Activated naive CD8-positive, alpha-beta T cell treated with anti-CD3 and anti-CD28 coated beads, Interleukin-2, amount 50 U/mL, for 24 hours (primary cell): ENCODE data around the gene EMC8.
"Not testable (repeated sequence)": the region's sequence is repeated elsewhere in the genome, so short reads cannot be mapped to it uniquely, and the experiment has no call there.

ENCODE experiments used
- ATAC-seq: fragments of 150-1000 bp; cut with Tn5 transposase; one replicate; pipeline ENCODE4 v1.10.0; 2021
- DNase-seq: peaks from one replicate; pipeline ENCODE4 v3.0.0; 2021
- H3K27ac Mint-ChIP-seq: one replicate; pipeline ENCODE4 v1.8.0; 2021; ENCODE audit warnings: mild to moderate bottlenecking, mixed read lengths
- H3K27me3 Mint-ChIP-seq: one replicate; pipeline ENCODE4 v1.8.0; 2021; ENCODE audit warnings: mixed read lengths
- H3K36me3 Mint-ChIP-seq: one replicate; pipeline ENCODE4 v1.8.0; 2021; ENCODE audit warnings: low read depth, mixed read lengths
- H3K4me1 Mint-ChIP-seq: one replicate; pipeline ENCODE4 v1.8.0; 2021; ENCODE audit warnings: mixed read lengths
- H3K4me3 Mint-ChIP-seq: one replicate; pipeline ENCODE4 v1.8.0; 2021; ENCODE audit warnings: mild to moderate bottlenecking, moderate library complexity, mixed read lengths
- H3K9me3 Mint-ChIP-seq: one replicate; pipeline ENCODE4 v1.8.0; 2021; ENCODE audit warnings: mixed read lengths

The EMC8 gene

DNA sequence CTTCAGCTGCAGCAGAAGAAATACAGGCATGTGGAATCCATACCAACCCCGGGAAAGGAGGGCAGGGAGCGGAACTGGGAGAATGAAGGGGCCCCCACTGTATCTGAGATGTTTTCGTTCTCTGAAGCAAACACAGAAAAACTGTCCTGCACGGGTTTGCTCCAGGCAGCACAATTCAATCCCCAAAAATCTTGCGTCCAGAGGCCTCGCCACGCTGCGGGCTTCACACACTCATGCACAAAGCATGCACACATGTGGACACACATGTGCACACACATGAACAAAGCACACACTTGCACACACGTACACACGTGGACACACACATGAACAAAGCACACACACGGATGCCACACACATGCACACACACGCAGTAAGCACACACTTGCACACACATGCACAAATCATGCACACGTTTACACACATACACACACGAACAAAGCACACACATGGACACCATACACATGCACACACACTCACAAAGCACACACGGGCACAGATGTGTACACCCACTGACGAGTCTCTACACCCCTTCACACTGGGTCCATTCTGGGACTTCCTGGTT lies 27.4 kb upstream of the EMC8 start:
- H3K4me3 Mint-ChIP-seq, result no peak overlapping the region
- peaks cover 15% of the 10 kb centered on the region for H3K27me3 Mint-ChIP-seq
- no peak for DNase-seq
- peaks cover 13% of the 10 kb centered on the region for H3K4me1 Mint-ChIP-seq
- no peak for ATAC-seq
- H3K27ac Mint-ChIP-seq, result no peak overlapping the region
- H3K36me3 Mint-ChIP-seq, result no peaks in the 10 kb centered on the region
- no peaks in the 10 kb centered on the region for H3K9me3 Mint-ChIP-seq

DNA sequence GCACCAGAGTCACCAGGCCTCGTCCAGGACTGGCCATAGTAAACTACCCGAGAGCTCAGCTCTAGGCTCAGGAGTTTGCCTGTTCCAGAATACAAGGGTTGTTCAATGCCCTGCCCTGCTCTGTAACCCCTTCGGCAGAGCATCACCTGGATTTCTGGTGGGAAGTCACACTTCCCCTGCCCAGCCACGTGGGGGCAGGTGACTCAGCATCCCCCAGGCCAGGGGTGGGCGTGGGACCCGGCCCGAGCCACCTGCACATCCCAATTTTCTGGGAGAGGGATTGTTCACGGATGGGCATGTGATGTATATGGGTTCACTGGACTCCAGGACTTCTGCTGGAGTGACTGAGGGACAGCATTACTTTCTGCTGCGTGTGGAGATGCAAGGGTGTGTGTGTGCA lies 26.0 kb upstream of the EMC8 start:
- no peak overlapping the region for H3K4me3 Mint-ChIP-seq
- ATAC-seq (no peak), DNase-seq (no peak)
- no peaks in the 10 kb centered on the region for H3K9me3 Mint-ChIP-seq
- H3K27me3 Mint-ChIP-seq, result peaks cover 10% of the 10 kb centered on the region
- H3K27ac Mint-ChIP-seq, result no peak overlapping the region
- H3K36me3 Mint-ChIP-seq, result no peaks in the 10 kb centered on the region
- peaks cover 17% of the 10 kb centered on the region for H3K4me1 Mint-ChIP-seq

DNA sequence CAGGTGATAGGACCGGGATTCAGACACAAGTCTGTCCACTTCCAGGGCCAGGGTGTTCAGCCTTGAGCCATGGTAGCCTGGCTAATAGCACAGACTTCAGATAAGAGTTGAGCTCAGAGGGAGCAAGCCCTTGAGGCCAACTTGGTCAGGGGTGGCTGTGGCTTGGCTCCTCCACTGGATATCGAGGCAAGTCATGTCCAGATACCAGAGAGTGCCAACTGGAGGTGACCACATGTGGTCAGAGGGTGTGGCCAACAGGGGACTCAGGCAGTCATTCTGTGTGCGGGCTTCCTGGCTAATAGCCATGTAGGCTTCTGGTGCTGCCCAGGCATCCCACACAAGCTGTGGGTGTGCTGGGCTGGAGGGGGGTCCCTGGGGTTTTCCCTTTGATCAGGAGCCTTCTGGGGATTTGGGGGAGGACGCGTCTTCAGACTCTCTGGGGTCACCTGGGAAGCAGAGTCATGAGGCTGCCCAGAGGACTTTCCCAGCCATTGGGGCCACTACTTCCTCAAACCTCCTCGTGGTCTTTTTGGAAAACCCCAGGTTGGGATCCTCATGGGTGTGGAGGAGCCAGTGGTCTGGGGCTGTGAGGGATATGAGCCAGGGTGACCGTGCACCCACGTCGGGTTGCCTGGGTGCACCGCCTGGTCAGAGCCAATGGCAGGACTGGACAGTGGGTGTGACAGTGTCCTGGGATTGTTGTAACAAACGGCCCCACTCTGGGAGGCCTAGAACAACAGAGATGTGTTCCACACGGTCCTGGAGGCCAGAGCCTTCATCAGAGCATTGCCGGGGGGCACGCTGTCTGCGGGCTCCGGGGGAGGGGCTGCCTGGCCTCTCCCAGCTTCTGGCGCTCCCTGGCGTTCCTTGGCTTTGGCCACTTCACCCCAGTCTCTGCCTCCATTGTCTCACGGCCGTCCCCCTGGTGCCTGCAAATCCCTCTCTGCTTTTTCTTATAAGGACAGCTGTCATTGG lies 25.1 kb upstream of the EMC8 start:
- Mint-ChIP-seq H3K4me3 (no peak overlapping the region), H3K9me3 (no peaks in the 10 kb centered on the region), H3K27ac (no peak overlapping the region), H3K27me3 (peaks cover 10% of the 10 kb centered on the region), H3K4me1 (peaks cover 14% of the 10 kb centered on the region), H3K36me3 (no peaks in the 10 kb centered on the region)
- ATAC-seq (no peak), DNase-seq (no peak)

DNA sequence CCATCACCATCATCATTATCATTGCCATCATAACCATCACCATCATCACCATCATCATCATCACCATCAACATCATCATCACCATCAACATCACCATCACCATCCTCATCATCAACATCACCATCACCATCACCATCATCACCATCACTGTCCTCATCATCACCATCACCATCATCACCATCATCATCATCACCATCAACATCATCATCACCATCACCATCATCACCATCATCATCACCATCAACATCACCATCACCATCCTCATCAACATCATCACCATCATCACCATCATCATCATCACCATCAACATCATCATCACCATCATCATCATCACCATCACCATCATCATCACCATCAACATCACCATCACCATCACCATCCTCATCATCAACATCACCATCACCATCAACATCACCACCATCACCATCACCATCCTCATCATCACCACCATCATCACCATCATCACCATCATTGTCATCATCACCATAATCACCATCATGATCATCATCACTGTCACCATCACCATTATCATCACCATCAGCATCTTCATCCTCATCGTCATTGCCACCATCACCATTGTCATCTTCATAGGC lies 24.1 kb upstream of the EMC8 start:
- Mint-ChIP-seq H3K27me3 (peaks cover 6% of the 10 kb centered on the region), H3K36me3 (no peaks in the 10 kb centered on the region), H3K27ac (no peak overlapping the region), H3K4me3 (no peak overlapping the region), H3K9me3 (no peaks in the 10 kb centered on the region), H3K4me1 (peaks cover 9% of the 10 kb centered on the region)
- ATAC-seq (no peak), DNase-seq (no peak)

DNA sequence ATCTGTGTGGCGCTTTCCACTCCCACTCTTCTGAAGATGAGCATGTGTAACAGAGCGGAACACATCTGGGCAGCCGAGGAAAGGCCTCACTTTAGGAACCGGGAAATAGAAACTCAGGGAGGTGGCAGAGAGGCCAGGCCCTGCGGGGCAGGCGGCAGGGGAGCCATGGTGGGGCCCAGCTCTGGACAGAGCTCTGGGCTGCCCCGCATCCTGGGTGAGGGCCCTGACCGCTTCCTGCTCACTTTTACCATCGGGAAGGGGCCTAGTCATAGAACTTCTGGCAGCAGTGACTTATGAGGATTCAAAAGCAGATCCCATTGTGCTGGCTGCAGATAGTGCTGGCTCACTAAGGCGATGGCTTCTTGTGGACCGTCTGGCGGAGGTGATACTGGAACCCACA lies 22.8 kb upstream of the EMC8 start:
- no peak overlapping the region for H3K27ac Mint-ChIP-seq
- no peaks in the 10 kb centered on the region for H3K36me3 Mint-ChIP-seq

DNA sequence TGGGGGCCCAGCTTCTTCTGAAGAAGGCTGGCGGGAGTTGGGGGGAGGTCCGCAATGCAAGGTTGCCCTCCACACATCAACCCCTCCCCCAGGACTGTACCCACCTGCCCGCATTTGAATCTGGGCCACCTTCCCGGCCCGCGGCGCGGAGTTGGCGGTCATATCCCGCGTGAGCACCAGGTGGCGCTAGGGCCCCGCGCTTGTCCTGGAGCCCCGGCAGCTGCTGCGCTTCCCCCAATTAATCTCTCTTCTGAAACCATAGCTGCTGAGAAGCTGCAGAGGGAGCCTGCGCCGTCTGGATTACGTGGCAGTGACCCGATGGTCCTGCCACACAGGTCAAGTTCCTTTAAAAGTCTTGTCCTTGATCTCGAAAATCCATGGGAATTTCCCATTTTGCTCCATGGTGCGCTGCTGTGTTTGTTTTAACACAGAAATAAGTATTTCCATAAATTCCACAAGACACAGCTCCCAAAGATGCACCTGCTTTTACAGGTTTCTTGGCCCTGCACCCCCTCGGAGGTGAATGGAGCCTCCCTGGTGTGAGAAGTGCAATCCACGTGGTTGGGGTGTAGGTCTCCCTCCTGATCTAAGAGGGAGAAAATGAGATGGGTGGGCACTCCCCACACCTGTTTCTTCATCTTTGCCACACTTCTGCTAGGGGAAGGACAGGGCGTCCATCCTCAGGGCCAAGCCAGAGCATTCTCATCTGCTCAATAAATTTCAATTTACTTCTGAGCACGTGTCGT lies 22.2 kb upstream of the EMC8 start:
- DNase-seq, result peak; percentile 89
- peak; percentile 86 for ATAC-seq
- Mint-ChIP-seq H3K4me3 (no peak overlapping the region), H3K4me1 (peaks cover 9% of the 10 kb centered on the region), H3K27me3 (peaks cover 6% of the 10 kb centered on the region), H3K27ac (no peak overlapping the region), H3K36me3 (no peaks in the 10 kb centered on the region), H3K9me3 (no peaks in the 10 kb centered on the region)

More for the DNA sequence above, 22.8 kb upstream of the EMC8 start:
- peaks cover 9% of the 10 kb centered on the region for H3K4me1 Mint-ChIP-seq
- ATAC-seq (no peak), DNase-seq (no peak)
- H3K9me3 Mint-ChIP-seq, result no peaks in the 10 kb centered on the region
- no peak overlapping the region for H3K4me3 Mint-ChIP-seq
- peaks cover 6% of the 10 kb centered on the region for H3K27me3 Mint-ChIP-seq

DNA sequence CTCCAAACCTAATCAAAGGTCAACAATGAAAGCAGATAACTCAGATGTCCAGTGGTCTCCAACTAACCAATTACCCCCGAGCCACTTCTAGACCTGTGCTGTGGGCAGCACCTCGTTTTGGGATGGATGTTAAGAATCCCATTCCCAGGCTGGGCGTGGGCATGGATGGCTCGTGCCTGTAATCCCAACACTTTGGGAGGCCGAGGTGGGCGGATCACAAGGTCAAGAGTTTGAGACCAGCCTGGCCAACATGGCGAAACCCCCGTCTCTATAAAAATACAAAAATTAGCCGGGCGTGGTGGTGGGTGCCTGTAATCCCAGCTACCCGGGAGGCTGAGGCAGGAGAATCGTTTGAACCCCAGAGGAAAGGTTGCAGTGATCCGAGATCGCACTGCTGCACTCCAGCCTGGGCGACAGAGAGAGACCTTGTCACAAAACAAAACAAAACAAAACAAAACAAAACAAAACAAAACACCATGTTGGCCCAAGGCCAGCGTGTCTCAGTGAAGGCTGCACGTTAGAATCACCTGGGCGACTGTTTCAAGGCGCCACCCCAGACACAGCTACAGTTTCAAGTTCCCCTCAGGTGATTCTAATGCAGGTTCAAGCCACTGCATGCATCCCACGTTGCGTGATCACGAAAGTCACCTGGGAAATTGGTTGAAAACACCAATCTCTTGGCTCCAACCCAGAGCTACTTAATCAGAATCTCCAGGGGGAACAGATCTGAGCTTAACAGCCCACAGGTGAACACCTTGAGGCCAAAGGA lies 21.4 kb upstream of the EMC8 start:
- no peaks in the 10 kb centered on the region for H3K9me3 Mint-ChIP-seq
- H3K4me1 Mint-ChIP-seq, result peaks cover 9% of the 10 kb centered on the region
- H3K27ac Mint-ChIP-seq, result no peak overlapping the region
- no peak for DNase-seq
- no peak overlapping the region for H3K4me3 Mint-ChIP-seq
- ATAC-seq, result no peak
- H3K27me3 Mint-ChIP-seq, result peaks cover 11% of the 10 kb centered on the region
- H3K36me3 Mint-ChIP-seq, result no peaks in the 10 kb centered on the region

DNA sequence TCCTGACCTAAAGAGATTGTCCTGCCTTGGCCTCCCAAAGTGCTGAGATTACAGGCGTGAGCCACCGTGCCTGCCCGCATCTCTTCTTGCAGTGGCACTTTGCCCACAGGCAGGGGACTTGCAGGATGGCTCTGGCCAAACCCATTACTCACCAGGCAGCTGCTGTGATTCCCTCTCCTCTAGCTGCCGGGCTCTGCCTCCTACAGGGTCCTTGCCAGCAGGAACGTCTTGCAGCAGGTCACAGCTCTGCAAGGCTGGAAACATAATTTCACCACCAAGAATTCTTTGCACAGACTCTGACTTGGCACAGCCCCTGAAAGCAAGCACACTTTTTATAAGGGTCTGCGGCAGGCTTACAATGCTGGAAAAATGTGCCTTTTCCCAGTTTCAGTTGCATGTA lies 20.4 kb upstream of the EMC8 start:
- Mint-ChIP-seq H3K4me1 (peaks cover 9% of the 10 kb centered on the region), H3K36me3 (no peaks in the 10 kb centered on the region), H3K4me3 (no peak overlapping the region), H3K27ac (no peak overlapping the region), H3K9me3 (no peaks in the 10 kb centered on the region), H3K27me3 (peaks cover 11% of the 10 kb centered on the region)
- ATAC-seq (no peak), DNase-seq (no peak)

DNA sequence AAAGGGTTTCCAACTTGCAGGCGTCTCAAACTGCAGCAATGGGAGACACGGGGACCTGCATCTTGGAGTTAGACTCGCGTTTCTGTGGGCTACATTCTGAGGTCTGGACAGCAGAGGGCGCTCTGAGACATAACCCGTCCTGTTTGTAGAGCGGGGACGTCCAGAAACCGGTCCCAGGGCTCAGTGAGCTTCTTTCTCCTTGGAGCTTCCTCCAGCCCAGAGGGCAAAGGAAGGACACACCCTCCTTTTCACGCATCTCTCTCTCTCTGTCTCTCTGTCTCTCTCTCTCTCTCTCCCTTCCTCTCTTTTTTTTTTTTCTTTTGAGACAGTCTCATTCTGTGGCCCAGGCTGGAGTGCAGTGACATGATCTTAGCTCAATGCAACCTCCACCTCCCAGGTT lies 19.9 kb upstream of the EMC8 start:
- ATAC-seq, result peak; percentile 67

DNA sequence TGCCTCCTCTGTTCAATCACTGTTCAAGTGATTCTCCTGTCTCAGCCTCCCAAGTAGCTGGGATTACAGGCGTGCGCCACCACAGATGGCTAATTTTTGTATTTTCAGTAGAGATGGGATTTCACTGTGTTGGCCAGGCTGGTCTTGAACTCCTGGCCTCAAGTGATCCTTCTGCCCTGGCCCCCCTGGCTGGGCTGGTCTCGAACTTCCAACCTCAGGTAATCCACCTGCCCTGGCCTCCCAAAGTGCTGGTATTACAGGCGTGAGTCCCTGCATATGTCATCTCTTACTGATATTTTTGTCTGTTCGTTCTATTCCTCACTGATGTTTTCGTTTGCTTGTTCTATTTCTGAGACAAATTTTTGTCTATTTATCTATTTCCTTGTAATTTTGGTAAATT lies 17.9 kb upstream of the EMC8 start:
- H3K9me3 Mint-ChIP-seq, H3K36me3 Mint-ChIP-seq, H3K27ac Mint-ChIP-seq, H3K4me3 Mint-ChIP-seq, H3K4me1 Mint-ChIP-seq, DNase-seq, ATAC-seq: not testable (repeated sequence)
- H3K27me3 Mint-ChIP-seq, result peaks cover 17% of the 10 kb centered on the region

More for the DNA sequence above, 19.9 kb upstream of the EMC8 start:
- peak; percentile 91 for DNase-seq
- Mint-ChIP-seq H3K27ac (no peak overlapping the region), H3K9me3 (no peaks in the 10 kb centered on the region), H3K4me3 (no peak overlapping the region), H3K4me1 (peaks cover 9% of the 10 kb centered on the region), H3K27me3 (peaks cover 13% of the 10 kb centered on the region), H3K36me3 (no peaks in the 10 kb centered on the region)

DNA sequence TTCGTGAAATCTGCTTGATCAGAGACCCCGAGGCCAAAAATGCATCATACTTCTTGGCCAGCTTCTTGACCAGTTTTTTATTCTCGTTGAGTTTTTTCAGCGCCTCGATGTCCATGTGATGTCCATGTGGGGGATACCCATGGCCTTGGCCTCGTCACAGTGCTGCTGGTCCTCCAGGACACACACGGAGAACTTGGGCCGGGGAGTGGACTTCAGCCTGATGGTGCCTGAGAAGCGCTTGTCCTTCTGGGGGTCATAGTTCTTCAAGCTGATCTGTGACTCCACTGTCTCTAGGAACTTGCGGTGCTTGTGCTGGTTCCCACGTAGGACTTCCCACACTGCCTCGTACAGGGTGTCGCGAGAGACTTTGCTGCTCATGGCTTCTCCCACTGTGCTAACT lies 16.8 kb upstream of the EMC8 start:
- Mint-ChIP-seq H3K27ac (no peak overlapping the region), H3K27me3 (peaks cover 24% of the 10 kb centered on the region), H3K4me1 (peaks cover 3% of the 10 kb centered on the region), H3K9me3 (no peaks in the 10 kb centered on the region), H3K4me3 (no peak overlapping the region), H3K36me3 (no peaks in the 10 kb centered on the region)
- no peak for DNase-seq
- no peak for ATAC-seq

DNA sequence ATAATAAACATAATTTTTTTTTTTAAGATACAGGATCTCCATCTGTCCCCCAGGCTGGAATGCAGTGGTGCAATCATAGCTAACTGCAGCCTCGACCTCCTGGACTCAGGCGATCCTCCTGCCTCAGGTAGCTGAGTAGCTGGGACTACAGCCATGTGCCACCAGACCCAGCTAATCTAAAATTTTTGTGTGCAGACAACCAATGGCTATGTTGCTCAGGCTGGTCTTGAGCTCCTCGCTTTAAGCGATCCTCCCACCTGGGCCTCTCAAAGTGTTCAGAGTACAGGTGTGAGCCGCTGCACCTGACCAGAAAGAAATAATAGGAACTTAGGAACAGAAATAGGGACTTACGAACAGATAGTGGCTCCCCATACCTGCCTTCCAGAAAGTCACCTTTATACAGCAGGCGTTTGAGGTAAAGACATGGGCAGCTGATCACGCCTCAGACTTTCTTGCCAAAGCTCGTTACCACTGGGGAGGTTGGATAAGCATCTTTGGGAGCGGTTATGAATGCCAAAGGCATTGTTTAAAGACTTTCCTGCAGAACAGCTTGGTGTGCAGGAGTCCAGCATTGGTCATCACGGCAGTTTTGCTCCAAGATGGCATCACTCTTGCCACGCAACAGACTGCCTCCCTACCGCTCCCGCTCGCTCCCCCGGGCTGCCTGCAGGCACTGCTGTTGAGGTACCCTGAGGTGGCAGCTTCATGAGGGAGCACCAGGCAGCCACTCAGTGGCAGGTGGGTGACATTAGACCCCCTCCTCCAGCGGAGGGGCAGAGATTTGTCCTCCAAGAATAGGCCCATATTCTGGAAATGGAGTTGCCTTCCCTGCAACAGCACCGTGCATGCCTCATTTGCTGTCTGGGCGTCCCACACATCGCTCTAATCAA lies 13.7 kb upstream of the EMC8 start:
- Mint-ChIP-seq H3K27ac (no peak overlapping the region), H3K36me3 (no peaks in the 10 kb centered on the region), H3K27me3 (peaks cover 18% of the 10 kb centered on the region), H3K4me3 (no peak overlapping the region), H3K4me1 (no peaks in the 10 kb centered on the region), H3K9me3 (no peaks in the 10 kb centered on the region)
- DNase-seq (no peak), ATAC-seq (no peak)

DNA sequence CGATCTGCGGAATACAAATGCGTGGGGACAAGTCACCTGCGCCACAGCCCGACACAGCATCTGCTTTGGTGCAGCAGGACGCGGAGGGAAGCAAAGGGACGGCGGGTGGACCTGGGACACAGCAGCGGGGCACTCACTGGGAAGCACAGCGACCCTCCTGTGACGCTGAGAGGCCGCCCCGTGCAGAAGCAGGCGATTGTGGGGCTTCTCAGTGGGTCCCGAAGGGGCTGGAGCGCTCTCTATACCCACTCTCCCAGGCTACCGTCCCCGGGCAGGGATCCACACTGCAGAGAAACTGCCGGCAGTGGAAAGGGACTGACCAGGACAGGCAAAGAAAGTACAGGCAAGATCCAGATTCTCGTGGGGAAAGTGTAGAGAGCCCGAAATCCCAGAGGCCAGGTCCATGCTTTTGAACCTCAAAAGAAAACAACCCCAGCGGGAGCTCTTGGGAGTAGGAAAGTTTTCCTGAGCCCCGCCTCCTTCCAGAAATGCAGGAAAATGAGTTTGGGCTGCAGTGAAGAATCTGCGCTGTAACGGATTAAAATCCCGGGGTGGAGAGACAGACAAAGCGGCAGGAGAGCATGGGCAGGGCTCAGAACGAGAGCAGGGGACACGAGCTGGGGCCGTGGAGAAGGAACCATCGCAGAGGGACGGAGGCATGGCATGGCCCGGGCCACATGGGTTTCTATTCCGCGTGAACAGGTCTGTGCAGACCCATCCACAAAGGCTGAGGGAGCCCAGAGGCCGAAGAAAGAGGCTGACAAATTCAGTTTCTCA lies 12.9 kb upstream of the EMC8 start:
- Mint-ChIP-seq H3K27me3 (peaks cover 18% of the 10 kb centered on the region), H3K36me3 (no peaks in the 10 kb centered on the region), H3K27ac (no peak overlapping the region), H3K9me3 (no peaks in the 10 kb centered on the region), H3K4me1 (no peaks in the 10 kb centered on the region), H3K4me3 (no peak overlapping the region)
- ATAC-seq, result no peak
- DNase-seq, result no peak
